GM19372 (cell line): Measurements from ENCODE around the gene ACSS1.

ENCODE experiments used
- ATAC-seq: cut with Tn5 transposase; IDR thresholded peaks from one replicate; pipeline ENCODE4 v1.9.1; 2021; ENCODE audit warnings: mild to moderate bottlenecking, low read depth, moderate library complexity; ENCODE audit not compliant: unreplicated experiment

ACSS1 gene

DNA sequence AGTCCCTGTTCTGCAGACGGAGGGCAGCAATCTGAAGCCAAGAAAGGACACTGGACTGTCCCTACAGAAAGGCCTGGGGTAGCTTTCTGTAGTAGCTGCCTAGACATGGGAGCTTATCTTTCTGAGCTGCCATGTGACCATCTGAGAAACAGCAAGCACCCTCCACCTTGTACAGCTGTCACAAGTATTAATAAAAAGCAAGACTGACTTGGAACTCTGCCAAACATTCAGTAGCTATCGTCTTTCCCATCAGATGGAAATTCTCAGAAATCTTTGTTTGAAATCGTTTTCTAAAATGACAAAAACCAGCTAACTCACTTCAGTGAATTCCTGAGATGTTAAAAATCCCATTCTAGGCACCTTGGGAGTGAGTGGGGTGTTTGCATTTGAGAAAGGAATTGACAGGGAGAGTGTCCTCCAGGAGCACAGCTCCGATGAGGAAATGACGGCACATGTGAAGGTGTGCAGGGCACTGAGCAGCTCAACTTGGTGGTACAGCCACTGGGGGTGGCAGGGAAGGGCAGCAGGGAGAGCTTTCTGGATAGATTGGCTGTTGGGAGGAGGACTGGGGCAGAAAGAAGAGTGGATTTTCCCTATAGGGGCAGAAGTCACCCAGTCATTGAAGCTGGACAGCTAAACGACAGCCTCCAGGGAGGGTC, 24.5 kb downstream of the ACSS1 start:
- ATAC-seq, result no peak

DNA sequence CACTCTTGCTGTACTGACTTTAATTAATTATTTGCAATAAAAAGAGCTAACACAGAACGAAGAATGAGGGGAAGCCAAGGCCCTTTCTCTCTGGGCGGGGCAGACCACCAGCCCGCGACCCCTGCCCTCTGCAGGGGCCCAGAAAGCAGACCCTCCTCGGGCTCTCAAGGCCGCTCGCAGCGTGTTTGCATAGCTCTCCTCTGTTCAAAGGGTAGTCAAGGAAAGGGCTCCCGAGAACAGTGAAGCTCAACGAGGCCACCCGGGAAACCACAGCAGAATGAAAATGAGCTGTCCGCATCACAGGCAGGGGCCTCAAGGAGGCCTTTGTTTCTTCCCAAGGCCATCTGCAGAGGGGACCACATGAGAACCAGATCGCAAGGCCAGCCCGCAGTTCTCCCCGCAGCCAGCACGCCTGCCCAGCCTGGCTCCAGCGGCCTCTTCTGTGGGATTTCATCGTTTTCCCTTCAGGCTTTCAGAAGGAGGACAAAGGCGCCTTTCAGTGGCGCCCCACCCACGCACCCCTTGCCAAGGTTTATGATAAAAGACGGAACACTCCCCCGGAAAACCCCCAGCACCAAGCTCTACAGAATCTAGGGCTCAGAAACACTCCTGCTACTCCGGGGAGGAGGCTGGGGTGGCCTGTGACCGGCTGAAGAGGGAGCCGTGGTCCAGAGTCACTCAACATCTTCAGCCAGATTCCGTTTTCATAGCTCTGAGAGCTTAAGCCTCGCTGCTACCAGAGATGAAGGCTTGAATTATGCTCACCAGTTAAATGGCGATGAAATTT, 25.3 kb downstream of the ACSS1 start:
- no peak for ATAC-seq

- ATAC-seq, result no peak
These were observed 25.9 kb downstream of the ACSS1 start for GRCh38 chr20:25032065-25032477.

DNA sequence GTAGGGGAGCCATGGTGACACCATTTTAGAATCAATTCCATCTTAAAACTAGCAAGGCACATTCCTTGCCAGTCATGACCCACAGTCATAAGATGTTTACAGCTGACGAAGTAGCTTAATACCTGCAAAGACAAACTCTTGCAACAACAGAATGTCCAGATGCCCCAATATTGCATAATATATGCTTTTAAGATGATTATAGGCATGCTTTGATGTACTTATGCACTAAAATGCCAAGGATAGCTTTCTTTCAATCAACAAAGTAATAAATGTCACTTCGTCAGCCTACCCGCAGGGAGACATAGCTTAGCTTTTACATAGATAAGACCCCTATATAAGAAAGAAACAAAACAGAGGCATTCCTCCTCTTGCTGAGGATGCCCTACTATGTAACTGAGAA, 26.7 kb downstream of the ACSS1 start:
- no peak for ATAC-seq

DNA sequence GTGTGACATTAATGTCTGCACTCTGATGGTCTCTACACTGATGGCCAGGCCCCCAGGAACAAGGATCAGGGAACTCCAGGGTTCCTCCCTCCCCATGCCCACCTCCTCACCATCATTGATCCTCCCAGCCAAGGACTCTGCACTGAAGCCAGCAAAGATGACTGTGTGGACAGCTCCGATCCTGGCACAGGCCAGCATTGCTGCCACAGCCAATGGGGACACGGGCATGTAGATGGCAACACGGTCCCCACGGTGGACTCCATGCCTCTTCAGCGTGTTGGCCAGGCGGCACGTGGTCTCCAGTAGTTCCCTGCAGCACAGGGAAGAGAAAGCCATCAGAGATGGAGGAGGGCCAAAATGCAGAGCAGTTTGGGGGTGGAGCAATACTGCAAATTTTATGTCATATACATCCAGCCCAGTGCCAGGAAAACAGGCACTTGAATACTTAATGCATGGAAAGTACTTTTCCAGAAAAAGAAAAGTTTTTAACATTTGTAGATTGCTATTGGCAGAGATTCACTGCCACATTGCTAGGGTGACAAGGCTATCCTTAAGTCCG, 27.2 kb downstream of the ACSS1 start:
- no peak for ATAC-seq

DNA sequence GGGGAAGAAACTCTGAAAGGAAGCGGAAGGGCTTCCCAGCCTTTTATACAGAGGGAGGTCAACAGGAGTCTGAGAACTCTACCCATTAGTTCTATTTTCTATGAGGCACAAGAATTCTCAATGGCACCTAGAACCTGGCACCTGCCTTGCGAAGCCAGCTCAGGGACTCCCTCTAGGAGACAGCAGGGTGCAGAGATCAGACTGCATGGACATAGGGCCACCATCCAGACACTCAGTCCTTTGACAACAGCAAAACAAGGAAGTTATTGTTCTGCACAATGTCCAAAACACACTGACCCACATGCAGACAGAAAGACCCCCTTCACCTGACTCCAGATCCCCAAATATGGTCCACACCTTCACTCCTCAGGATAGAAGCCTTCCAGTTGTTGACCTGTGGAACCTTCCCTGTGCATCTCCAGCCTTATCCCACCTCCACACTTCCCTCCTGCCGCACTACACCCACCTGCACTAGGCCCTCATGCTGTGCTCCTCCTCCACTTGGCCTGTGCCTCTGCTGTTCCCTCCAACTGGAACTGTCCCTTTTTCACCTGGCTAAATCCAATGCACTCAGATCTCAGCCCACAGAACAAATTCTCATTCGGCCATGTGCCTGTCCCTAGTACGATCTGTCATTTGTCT, 27.8 kb downstream of the ACSS1 start:
- no peak for ATAC-seq

DNA sequence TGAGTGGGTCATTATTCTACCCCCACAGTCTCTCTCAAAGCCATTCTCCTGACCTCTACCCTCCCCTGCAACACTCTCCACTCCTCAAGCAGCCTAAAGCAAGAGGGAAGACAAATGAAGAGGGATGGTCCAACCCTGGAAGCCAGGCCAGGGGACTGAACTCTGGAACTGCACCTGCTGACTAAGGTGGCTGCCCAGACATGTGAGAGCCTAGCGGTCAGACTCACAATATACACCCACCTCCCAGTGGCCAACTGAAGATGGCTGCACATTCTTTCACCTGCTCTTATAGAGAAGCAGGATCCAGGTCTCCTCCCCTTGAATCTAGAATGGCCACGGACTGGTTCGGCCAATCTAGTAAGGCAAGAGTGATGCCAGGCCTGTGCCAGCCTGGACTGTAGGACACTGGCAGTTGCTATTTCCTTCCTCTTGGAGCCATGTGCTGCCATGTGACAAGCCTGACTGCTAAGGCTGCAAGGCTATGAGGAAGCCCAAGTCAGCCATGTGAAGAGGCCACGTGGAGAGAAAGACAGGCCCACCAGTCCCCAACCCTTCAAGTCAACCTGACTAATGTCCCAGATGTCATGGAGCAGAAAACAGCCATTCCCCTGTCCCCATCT, 31.8 kb downstream of the ACSS1 start:
- ATAC-seq, result no peak

- no peak for ATAC-seq
These were observed 32.7 kb downstream of the ACSS1 start for GRCh38 chr20:25025091-25025861.

DNA sequence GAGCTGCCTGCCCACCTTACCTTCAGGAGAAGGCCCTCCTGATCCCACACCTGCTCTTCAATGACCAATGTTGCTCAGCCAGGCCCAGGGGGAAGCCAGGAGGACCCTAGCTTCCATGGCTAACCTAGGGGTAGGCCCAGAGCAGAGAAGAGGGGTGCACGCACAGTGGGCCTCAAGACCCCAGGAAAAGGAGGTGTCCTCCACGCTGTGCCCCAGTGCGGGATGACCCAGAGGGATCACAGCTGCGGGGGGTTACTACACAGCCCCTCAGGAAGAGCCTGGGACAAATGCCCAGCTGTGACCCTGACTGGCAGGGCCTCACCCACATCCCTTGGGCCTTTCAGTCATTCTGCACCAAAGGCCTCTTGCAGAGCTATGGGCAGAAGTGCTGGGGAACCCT, 33.8 kb downstream of the ACSS1 start:
- no peak for ATAC-seq

- ATAC-seq, result no peak
These were observed 34.6 kb downstream of the ACSS1 start for GRCh38 chr20:25023356-25023755.

GRCh38 chr20:25022680-25023079, 35.3 kb downstream of the ACSS1 start:
- no peak for ATAC-seq

GRCh38 chr20:25021336-25021735, 36.6 kb downstream of the ACSS1 start:
- ATAC-seq, result no peak

DNA sequence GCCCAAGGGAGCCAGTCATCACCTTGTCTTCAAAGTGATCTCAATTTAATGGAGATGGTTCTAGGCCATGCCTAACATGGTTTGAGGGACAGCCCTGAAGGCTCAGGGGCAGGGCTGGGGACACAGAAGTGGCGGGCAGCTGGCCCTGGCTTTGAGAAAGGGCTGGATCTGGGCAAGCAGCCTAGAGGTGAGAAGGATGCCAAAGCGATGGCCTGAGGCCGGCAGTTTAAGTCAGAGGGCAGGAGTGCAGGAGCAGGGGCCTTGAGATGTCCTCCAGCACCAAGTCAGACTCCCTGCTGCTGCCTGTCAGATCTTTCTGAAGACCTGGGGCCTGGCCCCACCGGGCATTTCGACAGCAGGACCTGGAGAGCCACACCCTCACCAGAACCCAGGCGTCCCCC, 37.0 kb downstream of the ACSS1 start:
- ATAC-seq, result no peak

GRCh38 chr20:25020345-25020744, 37.6 kb downstream of the ACSS1 start:
- ATAC-seq, result no peak

GRCh38 chr20:25019381-25020155, 38.4 kb downstream of the ACSS1 start:
- ATAC-seq, result no peak

- no peak for ATAC-seq
These were observed 39.1 kb downstream of the ACSS1 start for GRCh38 chr20:25018841-25019240.

GRCh38 chr20:25018425-25018824, 39.5 kb downstream of the ACSS1 start:
- ATAC-seq, result no peak

DNA sequence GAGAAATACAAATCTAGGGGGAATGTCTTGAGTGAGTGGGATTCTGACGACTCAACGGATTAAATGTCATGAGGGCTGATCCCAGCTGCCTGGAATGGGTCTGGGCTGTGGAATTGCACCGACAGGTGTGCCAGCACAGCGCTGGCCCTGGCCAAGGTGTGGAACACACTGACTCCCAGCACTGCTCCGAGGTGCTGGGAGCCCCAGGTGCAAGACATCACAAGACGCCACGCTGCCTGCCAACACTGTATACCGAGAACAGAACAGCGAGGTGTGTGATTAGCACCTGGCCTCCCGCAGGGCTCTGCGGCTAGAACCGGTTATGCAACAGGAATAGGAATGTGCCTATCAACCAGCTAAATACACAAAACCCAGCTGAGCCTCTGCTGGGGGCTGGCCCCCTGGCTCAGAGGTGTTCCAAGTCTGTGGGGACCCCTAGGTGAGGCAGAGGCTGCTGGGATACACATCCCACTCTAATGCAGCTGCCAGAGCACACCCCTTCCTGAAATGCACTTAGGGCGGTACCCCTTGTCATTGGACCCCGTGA, 40.6 kb downstream of the ACSS1 start:
- no peak for ATAC-seq

GRCh38 chr20:25016471-25016870, 41.5 kb downstream of the ACSS1 start:
- no peak for ATAC-seq
